Cardiac septum (tissue), 1 donor: ENCODE results near the gene YBEY. TPM values are rescaled to one million over a fixed set of nuclear protein-coding genes. Genes with fewer than 3 reads are reported as not detected.
"Not testable (repeated sequence)": the region's sequence is repeated elsewhere in the genome, so short reads cannot be mapped to it uniquely, and the experiment has no call there.

ENCODE experiments used
- DNase-seq: peaks from one replicate; pipeline ENCODE4 v3.0.0-alpha.2; 2020; ENCODE audit warnings: low spot score
- intact Hi-C: fragments of 100-400 bp; cut with DNase I; formaldehyde crosslinking; loops from one replicate; pipeline ENCODE4 v1.14.0; 2022
- long read RNA-seq: library from polyadenylated mRNA; unstranded; transcript quantifications from one replicate; pipeline ENCODE4 v2.0.0, GENCODE V29; 2021
- total RNA-seq: library from RNA; stranded (reverse); fragmentation: NEBNext Ultra II Directional; extraction: Animal tissue kit (Norgen Biotek cat#: 25700); gene quantifications from one replicate; pipeline ENCODE4 v1.2.1, GENCODE V29; 2021
- donor health status: DM: no; HTN: no; CAD: no.

Gene YBEY
- total RNA-seq: 14.1 TPM
- long read RNA-seq, partial matches to known transcripts: 2 of 11 reads
- long read RNA-seq, other reads (novel, unspliced or antisense): 5 of 11 reads

DNA sequence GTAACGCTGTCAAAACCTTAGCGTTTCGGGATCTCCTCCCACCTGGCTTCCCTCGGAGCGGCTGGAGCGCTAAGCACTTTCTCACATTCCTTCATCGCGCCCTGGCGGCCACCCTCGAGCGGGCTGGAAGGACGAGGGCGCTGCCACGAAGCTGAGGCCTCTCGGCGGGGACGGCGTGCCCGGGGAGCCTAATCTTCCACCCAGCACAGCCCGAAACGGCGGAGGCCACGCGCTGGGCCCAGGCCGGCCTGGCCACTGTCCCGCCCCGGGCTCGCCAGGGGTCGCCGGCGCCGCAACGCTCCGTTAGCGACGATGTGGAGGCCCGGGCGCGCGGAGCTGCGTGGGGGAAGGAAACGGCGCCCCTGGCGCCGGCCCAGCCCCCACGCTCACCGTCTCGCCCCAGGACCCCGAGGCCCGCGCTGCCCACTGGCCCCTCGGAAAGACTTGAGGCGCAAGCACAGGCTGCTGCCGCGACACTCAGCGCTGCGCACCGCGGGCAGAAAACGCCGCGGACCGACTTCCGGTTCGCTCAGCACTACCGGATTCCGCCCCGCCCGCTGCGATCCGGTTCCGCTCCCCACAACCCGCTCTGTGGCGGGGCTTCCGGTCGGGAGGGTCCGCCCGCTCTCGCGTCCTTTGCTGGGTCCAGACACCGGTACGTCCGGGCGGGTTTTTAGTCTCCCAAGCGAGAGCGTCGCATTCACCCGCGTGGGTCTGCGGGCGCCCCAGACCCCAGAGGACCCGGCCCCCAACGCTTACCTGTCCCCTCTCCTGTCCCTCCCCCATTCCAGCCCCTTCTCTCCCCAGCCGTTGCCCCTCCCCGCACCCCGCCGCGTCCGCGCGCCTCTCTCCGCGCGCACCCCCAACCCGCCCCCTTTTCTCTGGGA is at the start of gene YBEY:
TSS of gene YBEY (plus strand) at position 582 of the 887 bp plus-strand sequence. CDS start 572 bp downstream, outside the sequence.
- intact Hi-C loops: loop anchor here (1.0 to 10.0 kb wide), 4 partner anchors 11 to 311 kb away; partner anchors contain the start of genes LSS and PCNT

GRCh38 chr21:46237474-46237873 is 48.7 kb upstream of the YBEY start:
- intact Hi-C loops: no loop called here

More for the DNA sequence above, at the start of gene YBEY:
- peak; percentile 93 for DNase-seq

DNA sequence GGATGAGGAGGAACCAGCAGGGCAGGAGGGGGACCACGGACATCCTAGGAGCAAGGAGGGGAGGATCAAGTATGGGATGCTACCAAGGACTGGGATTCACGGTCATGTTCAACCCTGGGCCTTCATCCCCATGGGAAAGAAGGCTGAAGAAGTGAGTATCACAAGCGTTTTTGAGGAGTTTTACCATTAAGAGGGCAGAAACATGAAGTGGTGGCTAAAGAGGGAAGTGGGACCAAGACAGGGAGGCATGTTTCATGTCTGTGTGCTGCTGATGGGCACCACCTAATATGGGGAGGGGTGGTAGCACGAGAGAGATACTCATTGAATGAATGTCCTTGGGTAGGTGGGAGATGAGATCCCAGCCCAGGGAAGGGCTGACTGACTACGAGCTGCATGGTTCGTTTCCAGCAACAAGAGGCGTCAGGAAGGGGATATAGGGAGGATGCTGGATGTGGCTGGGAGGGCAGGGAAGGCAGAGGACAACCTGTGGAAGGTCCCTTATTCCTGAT is 46.3 kb upstream of the YBEY start:
- DNase-seq: no peak
- intact Hi-C loops: no loop called here

More at GRCh38 chr21:46237474-46237873, 48.7 kb upstream of the YBEY start:
- DNase-seq: no peak

- DNase-seq, intact Hi-C loops: not testable (repeated sequence)
Measured at GRCh38 chr21:46241577-46241976, 44.6 kb upstream of the YBEY start.

- no peak for DNase-seq
- intact Hi-C loops: no loop called here
Measured at GRCh38 chr21:46243325-46243724, 42.8 kb upstream of the YBEY start.

DNA sequence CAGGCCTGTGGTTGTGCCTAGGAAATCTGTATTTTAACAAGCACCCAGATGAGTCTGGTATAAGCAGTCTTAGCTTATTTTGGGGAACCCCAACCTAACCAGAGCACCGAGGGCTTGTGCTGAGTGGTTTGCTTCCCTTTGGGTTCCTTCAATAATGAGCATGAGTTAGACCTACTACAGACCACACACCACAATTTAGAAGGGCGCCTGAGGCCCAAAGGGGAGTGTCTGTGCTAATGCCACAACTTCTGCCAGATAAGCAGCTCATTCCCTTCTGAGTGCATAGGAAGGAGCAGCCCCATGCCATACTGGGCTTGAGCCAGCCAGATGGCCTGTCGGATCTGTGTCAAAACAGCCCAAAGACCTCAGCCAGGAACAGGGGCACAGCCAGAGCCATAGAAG is 42.2 kb upstream of the YBEY start:
- no peak for DNase-seq
- intact Hi-C loops: no loop called here

- intact Hi-C loops: no loop called here
- DNase-seq: no peak
Measured at GRCh38 chr21:46244602-46245001, 41.5 kb upstream of the YBEY start.

- intact Hi-C loops: no loop called here
- no peak for DNase-seq
Measured at GRCh38 chr21:46245213-46245915, 40.8 kb upstream of the YBEY start.

DNA sequence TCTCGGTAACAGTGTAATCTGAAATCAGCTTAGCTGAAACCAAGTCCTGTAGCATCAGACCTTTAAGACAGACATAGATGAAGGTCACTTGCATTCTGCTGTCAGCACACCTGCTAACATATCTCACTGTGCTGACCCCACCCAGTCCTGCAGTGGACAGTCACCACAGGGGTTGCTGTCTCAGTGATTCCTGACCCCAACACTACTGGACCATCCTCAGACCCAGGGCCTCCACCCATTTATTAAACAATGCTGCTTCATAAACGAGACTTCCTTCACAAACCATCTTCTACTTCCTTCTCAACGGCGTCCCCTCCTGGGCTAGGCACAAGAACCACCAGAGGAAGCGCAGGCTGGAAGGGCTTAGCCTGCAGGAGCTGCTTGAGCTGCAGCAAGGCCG is 39.8 kb upstream of the YBEY start:
- intact Hi-C loops: no loop called here
- no peak for DNase-seq

GRCh38 chr21:46247699-46248421 is 38.3 kb upstream of the YBEY start:
- intact Hi-C loops: no loop called here
- DNase-seq: no peak

DNA sequence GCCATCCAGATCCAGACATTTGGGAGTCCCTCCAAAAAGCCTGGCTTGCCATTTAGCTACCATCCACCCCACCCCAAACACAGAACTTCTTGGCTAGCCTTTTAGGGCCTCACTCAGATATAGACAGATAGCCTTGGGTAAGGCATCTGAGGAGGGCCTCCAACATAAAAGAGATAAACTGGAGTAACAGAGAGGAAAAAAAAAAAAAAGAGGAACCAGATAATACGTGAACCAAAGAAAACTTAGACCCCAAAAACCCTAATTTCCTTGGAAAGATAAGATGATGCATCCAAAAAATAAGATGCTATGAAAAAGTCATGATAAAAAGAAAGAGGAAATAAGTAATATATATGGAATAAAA is 37.7 kb upstream of the YBEY start:
- no peak for DNase-seq
- intact Hi-C loops: no loop called here

DNA sequence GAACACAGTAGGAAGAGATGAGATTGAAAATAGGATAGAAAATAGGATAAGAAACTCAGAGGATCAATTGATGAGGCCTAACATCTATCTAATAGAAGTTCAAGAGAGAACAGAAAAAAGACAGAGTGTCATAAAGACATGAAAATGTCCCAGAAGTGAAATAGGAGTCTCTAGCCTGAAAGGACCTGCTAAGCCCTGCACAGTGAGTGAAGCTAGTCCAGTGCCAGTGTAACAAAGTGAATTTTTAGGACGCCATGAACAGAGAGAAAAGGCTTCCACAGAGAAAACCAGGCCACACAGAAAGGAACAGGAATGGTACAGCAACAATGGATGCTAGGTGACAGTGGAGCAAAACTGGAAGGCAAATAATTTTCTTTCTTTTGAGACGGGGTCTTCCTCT is 37.3 kb upstream of the YBEY start:
- DNase-seq: no peak
- intact Hi-C loops: no loop called here

DNA sequence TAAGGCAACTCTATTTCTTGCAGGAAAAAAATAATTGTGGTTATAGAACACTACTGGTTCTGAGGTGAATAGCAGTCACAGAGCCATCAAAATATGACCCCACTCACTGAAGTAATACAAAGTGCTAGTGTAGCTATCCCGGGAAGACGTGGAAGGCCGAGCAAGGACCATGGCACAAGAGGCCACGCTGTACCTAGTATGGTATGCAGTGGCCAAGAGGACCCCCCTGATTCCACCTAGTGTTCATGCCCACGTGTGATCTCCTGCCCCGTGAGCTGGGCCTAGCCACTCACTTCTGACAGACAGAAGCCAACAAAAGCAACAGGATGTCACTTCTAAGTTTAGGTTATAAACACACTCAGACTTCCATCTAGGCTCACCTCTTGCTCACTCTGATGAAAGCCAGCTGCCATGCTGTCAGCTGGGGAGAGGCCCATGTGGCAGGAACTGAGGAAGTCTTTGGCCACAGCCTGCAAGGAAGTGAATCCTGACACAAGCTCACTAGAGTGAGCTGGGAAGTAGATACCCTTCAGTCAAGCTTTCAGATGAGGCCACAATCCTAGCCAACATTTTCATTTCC is 35.9 kb upstream of the YBEY start:
- no peak for DNase-seq
- intact Hi-C loops: loop anchor here (10.0 kb wide), 1 partner anchor 105 kb away; no protein-coding TSS in a partner anchor

DNA sequence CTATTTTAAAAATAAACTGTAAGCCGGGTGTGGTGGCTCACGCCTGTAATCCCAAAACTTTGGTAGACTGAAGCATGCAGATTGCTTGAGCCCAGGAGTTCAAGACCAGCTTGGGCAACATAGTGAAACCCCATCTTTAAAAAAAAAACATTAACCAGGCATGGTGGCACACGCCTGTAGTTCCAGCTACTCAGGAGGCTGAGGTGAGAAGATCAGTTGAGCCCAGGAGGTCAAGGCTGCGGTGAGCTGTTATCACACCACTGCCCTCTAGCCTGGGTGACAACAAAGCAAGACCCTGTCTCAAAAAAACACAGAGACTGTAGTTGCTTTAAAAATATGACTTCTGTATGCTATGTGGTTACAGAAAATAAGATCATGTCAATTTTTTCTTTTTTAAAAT is 33.3 kb upstream of the YBEY start:
- no peak for DNase-seq
- intact Hi-C loops: loop anchor here (10.0 kb wide), 1 partner anchor 108 kb away; no protein-coding TSS in a partner anchor

GRCh38 chr21:46253610-46254124 is 32.5 kb upstream of the YBEY start:
- no peak for DNase-seq

GRCh38 chr21:46254208-46254975 is 31.8 kb upstream of the YBEY start:
- DNase-seq: no peak
- intact Hi-C loops: loop anchor here (10.0 kb wide), 1 partner anchor 110 kb away; no protein-coding TSS in a partner anchor

More at GRCh38 chr21:46253610-46254124, 32.5 kb upstream of the YBEY start:
- intact Hi-C loops: loop anchor here (10.0 kb wide), 1 partner anchor 109 kb away; no protein-coding TSS in a partner anchor

DNA sequence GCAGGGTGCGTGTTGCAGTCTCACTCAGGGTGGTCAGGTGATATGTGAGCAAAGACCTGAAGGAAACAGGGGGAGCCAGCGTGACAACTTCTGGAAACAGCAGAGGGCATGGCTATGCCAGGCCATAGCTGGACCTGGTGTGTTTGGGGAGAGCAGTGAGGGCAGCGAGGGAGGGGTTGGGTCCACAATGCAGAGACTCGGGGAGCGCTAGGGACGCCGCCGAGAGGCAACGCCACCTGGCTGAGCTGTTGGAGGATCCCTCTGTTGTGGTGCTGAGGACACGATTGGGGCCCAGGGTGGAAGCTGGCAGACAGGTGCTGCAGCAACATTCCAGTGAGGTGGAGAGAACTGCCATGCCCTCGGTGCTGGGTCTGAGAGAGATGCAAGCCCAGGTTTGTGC is 31.0 kb upstream of the YBEY start:
- intact Hi-C loops: loop anchor here (10.0 kb wide), 1 partner anchor 110 kb away; no protein-coding TSS in a partner anchor
- no peak for DNase-seq

- intact Hi-C loops: loop anchor here (10.0 kb wide), 1 partner anchor 111 kb away; no protein-coding TSS in a partner anchor
- DNase-seq: no peak
Measured at GRCh38 chr21:46255758-46256337, 30.3 kb upstream of the YBEY start.
